Activated T-helper 2 cell treated with anti-CD3 and anti-CD28 coated beads, Interferon-gamma antibody, Interleukin-2, Interleukin-4, amounts not matched to agents 10 μg/mL and 5 μg/mL and 100 μg/mL, durations not matched to agents 14 hours and 24 hours and 36 hours (primary cell): Measurements from ENCODE around the gene WASHC2A. TPM values are rescaled to one million over a fixed set of nuclear protein-coding genes. Genes with fewer than 3 reads are reported as not detected.
"Not testable (repeated sequence)": the region's sequence is repeated elsewhere in the genome, so short reads cannot be mapped to it uniquely, and the experiment has no call there.

Source experiments
- DNase-seq: peaks from one replicate; pipeline ENCODE4 v3.0.0; 2021; ENCODE audit warnings: low spot score
- H3K27ac Mint-ChIP-seq: one replicate; pipeline ENCODE4 v1.8.0; 2021; ENCODE audit warnings: mixed read lengths
- H3K27me3 Mint-ChIP-seq: one replicate; pipeline ENCODE4 v1.8.0; 2021; ENCODE audit warnings: low read depth, mixed read lengths
- H3K36me3 Mint-ChIP-seq: one replicate; pipeline ENCODE4 v1.8.0; 2021; ENCODE audit warnings: low read depth, mixed read lengths
- H3K4me1 Mint-ChIP-seq: one replicate; pipeline ENCODE4 v1.8.0; 2021; ENCODE audit warnings: low read depth, mixed read lengths
- H3K4me3 Mint-ChIP-seq: one replicate; pipeline ENCODE4 v1.8.0; 2021; ENCODE audit warnings: low read depth, mild to moderate bottlenecking, moderate library complexity, mixed read lengths
- H3K9me3 Mint-ChIP-seq: one replicate; pipeline ENCODE4 v1.8.0; 2021; ENCODE audit warnings: mixed read lengths
- intact Hi-C: fragments of 100-400 bp; cut with micrococcal nuclease; formaldehyde crosslinking; loops from one replicate; pipeline ENCODE4 v1.15.1; 2023
- total RNA-seq: library from RNA; stranded (reverse); gene quantifications from 2 replicates; pipeline ENCODE4 v1.2.3, GENCODE V29; 2022

WASHC2A gene, protein sequence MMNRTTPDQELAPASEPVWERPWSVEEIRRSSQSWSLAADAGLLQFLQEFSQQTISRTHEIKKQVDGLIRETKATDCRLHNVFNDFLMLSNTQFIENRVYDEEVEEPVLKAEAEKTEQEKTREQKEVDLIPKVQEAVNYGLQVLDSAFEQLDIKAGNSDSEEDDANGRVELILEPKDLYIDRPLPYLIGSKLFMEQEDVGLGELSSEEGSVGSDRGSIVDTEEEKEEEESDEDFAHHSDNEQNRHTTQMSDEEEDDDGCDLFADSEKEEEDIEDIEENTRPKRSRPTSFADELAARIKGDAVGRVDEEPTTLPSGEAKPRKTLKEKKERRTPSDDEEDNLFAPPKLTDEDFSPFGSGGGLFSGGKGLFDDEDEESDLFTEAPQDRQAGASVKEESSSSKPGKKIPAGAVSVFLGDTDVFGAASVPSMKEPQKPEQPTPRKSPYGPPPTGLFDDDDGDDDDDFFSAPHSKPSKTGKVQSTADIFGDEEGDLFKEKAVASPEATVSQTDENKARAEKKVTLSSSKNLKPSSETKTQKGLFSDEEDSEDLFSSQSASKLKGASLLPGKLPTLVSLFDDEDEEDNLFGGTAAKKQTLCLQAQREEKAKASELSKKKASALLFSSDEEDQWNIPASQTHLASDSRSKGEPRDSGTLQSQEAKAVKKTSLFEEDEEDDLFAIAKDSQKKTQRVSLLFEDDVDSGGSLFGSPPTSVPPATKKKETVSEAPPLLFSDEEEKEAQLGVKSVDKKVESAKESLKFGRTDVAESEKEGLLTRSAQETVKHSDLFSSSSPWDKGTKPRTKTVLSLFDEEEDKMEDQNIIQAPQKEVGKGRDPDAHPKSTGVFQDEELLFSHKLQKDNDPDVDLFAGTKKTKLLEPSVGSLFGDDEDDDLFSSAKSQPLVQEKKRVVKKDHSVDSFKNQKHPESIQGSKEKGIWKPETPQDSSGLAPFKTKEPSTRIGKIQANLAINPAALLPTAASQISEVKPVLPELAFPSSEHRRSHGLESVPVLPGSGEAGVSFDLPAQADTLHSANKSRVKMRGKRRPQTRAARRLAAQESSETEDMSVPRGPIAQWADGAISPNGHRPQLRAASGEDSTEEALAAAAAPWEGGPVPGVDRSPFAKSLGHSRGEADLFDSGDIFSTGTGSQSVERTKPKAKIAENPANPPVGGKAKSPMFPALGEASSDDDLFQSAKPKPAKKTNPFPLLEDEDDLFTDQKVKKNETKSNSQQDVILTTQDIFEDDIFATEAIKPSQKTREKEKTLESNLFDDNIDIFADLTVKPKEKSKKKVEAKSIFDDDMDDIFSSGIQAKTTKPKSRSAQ (N-terminal part only)
- total RNA-seq: 23.2 and 25.0 TPM in 2 replicates

DNA sequence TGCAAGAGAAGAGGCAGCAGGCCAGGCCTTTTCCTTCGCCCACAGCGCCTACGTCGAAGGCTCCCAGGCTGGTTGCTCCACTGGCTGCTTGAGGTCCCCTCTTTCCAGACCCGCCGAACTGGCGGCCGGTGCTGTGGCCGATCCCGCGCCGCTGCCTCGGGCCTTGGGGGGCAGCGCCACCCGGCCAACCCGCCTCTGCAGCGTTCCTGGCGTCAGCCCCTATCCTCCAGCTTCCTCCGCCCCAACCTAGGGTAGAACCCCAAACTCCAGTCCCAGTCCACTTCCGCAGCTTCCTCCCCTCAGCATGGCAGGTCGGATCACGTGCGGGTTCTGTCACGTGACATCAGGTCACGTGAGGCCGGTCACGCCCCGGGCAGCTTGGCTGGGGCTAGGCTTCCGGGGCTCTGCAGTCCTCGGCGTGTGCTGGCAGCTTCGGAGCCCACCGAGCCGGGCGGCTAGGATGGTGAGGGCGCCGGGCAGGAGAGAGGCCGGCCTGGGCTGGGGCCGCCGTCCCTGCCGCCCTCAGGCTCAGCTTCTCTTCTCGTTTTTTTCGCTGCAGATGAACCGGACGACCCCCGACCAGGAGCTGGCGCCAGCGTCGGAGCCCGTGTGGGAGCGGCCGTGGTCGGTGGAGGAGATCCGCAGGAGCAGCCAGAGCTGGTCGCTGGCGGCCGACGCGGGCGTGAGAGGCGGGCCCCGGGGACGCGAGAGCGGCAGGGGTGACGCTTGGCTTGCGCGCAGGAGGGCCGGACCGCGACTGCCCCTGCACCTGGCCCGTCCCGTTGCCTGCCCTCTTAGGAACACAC lies at the start of gene WASHC2A:
TSS of gene WASHC2A (plus strand) at position 409 of the 806 bp plus-strand sequence. CDS start at position 461, 52 bp downstream.
- peak; percentile 86 for DNase-seq
- peak within 1 kb of the TSS; percentile 60 for H3K27ac Mint-ChIP-seq
- peak within 1 kb of the TSS; percentile 70 for H3K4me3 Mint-ChIP-seq
- H3K27me3 Mint-ChIP-seq, H3K36me3 Mint-ChIP-seq, intact Hi-C loops, H3K4me1 Mint-ChIP-seq, H3K9me3 Mint-ChIP-seq: not testable (repeated sequence)

DNA sequence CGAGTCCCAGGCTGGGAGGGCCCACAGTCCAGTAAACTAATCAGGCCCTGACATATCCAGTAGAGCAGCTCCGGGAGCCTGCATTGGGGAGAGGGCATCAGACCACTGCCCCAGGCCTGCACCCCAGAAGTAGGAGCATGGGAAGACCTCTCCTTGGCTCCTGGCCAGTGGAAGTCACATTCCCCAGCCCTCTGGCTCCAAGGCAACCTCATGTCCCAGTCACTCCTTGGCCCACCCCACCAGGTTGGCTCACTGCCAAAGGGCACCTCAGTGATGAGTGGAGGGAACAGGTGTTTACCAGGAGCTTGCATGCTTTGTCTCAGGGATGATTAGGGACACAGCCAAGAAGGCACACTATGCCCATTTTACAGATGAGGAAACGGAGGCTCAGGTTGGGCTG lies 48.5 kb upstream of the WASHC2A start:
- intact Hi-C loops, H3K27ac Mint-ChIP-seq, H3K27me3 Mint-ChIP-seq, H3K4me3 Mint-ChIP-seq, H3K9me3 Mint-ChIP-seq, H3K4me1 Mint-ChIP-seq, H3K36me3 Mint-ChIP-seq, DNase-seq: not testable (repeated sequence)

GRCh38 chr10:50020451-50021024 lies 47.2 kb upstream of the WASHC2A start:
- H3K9me3 Mint-ChIP-seq, DNase-seq, H3K4me3 Mint-ChIP-seq, H3K27me3 Mint-ChIP-seq, H3K27ac Mint-ChIP-seq, H3K36me3 Mint-ChIP-seq, intact Hi-C loops, H3K4me1 Mint-ChIP-seq: not testable (repeated sequence)

DNA sequence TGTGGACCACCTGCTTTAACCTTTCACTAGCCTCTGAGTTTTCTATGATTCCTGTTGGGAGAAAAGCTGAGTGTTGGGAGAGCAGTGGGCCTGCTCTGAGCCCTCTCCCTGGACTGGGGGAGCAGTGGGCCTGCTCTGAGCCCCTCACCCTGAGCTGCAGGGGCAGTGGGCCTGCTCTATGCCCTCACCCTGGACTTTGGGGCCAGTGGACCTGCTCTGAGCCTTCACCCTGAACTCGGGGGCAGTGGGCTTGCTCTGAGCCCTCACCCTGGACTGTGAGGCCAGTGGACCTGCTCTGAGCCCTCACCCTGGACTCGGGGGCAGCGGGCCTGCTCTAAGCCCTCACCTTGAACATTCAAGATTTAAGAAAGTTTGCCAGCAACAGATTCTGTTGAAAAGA lies 46.1 kb upstream of the WASHC2A start:
- intact Hi-C loops: no loop called here
- Mint-ChIP-seq H3K36me3 (no peaks in the 10 kb centered on the region), H3K27me3 (peaks cover 17% of the 10 kb centered on the region), H3K27ac (no peak overlapping the region), H3K4me1 (no peaks in the 10 kb centered on the region), H3K4me3 (no peak overlapping the region), H3K9me3 (no peaks in the 10 kb centered on the region)
- DNase-seq: no peak

DNA sequence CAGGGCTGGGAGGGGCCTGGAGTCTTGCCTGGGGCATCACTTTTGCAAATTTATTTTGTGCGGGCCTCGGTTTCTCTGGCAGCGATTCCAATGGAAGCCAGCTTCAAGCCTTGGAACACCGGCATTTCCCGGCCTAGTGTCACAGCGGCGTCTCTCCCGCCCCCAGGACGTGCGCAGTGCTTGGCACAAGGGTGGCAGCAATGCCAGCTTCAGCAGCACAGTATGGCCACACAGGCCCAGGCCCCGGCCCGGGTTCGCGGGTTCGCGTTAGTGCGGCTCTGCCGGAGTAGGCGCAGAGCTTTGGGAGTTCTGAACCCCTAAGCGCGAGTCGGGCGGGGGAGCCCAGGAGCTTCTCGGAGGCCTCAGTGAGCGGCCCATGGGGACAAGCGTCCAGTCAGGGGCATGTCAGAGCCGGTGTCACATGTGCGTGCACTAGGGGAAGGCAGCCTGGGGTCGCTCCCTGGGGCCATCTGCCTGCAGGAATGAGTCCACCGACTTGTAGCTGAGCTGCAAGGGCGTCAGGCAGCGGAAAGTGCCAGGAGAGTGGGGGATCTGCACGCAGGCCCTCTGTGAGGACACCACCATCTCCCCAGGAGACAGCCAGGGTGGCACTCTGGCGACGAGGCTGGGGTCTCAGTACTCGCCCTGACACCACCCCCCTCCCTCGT lies 42.9 kb upstream of the WASHC2A start:
- DNase-seq, H3K9me3 Mint-ChIP-seq, intact Hi-C loops, H3K4me1 Mint-ChIP-seq, H3K4me3 Mint-ChIP-seq, H3K27ac Mint-ChIP-seq, H3K36me3 Mint-ChIP-seq: not testable (repeated sequence)
- peaks cover 17% of the 10 kb centered on the region for H3K27me3 Mint-ChIP-seq

DNA sequence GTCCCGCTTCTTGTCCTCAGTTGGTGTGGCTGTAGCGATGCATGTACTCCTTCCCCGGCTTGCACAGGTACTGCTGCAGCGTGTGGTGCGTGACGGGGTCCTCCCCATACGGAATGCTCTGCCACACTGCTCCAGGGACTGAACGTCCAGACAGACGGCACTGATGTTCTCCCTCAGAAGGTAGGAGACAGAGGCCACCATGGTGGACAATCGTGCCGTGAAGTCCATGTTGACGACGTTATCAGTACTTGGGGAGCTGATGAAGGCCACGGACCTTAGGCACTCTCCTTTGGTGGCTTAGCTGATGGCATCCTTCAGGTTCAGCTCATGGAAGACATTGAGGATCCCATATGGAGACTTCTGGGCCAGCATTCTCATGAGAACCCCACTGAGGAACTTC lies 42.1 kb upstream of the WASHC2A start:
- intact Hi-C loops: no loop called here
- no peaks in the 10 kb centered on the region for H3K36me3 Mint-ChIP-seq
- H3K27ac Mint-ChIP-seq: no peak overlapping the region
- peaks cover 17% of the 10 kb centered on the region for H3K27me3 Mint-ChIP-seq
- no peak overlapping the region for H3K4me3 Mint-ChIP-seq
- no peak for DNase-seq
- no peaks in the 10 kb centered on the region for H3K4me1 Mint-ChIP-seq
- H3K9me3 Mint-ChIP-seq: no peaks in the 10 kb centered on the region

DNA sequence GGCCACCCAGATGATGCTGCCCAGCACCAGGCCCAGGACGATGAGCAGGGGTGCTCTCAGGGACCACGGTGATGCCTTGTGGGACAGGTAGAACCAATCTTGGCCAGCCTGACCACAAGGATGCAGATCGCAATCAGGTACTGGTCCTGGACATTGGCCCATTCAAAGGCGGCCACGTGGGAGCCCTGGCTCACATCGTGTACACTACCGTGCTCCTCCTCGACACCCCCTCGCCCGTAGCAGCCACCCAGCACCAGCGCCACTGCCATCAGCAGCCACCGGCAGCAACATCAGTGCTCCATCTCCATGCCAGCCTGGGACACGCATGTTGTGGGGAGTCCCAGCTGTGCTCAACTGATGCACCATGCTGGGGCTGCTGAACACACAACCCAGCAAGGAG lies 40.6 kb upstream of the WASHC2A start:
- Mint-ChIP-seq H3K4me3 (no peak overlapping the region), H3K27me3 (peaks cover 17% of the 10 kb centered on the region), H3K9me3 (no peaks in the 10 kb centered on the region), H3K36me3 (no peaks in the 10 kb centered on the region), H3K4me1 (no peaks in the 10 kb centered on the region), H3K27ac (no peak overlapping the region)
- DNase-seq: no peak
- intact Hi-C loops: no loop called here

DNA sequence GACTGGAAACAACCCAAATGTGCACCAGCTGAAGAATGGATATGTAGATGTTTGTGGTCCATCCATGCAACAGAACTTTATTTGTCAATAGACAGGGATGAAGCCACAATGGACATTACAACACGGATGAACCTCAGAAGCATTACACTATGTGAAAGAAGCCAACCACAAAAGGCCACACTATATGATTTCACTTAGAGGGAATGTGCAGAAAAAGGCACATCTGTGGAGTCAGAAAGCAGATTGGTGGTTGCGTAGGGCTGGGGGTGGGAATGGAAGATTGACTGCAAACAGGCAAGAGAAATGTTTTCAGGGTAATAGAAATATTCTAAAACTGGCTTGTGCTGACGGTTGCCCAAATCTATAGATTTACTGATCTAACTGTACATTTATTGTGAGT lies 34.3 kb upstream of the WASHC2A start:
- Mint-ChIP-seq H3K9me3 (no peaks in the 10 kb centered on the region), H3K4me1 (no peaks in the 10 kb centered on the region), H3K4me3 (no peak overlapping the region), H3K27ac (no peak overlapping the region), H3K27me3 (peaks cover 6% of the 10 kb centered on the region), H3K36me3 (no peaks in the 10 kb centered on the region)
- intact Hi-C loops: no loop called here
- no peak for DNase-seq

GRCh38 chr10:50035337-50035736 lies 32.4 kb upstream of the WASHC2A start:
- DNase-seq, H3K36me3 Mint-ChIP-seq: not testable (repeated sequence)

GRCh38 chr10:50044941-50045664 lies 22.7 kb upstream of the WASHC2A start:
- no peaks in the 10 kb centered on the region for H3K9me3 Mint-ChIP-seq
- H3K27ac Mint-ChIP-seq: no peak overlapping the region
- no peak for DNase-seq
- no peak overlapping the region for H3K4me3 Mint-ChIP-seq
- no peaks in the 10 kb centered on the region for H3K27me3 Mint-ChIP-seq
- no peaks in the 10 kb centered on the region for H3K36me3 Mint-ChIP-seq
- H3K4me1 Mint-ChIP-seq: no peaks in the 10 kb centered on the region
- intact Hi-C loops: no loop called here

More at GRCh38 chr10:50035337-50035736, 32.4 kb upstream of the WASHC2A start:
- H3K4me3 Mint-ChIP-seq, intact Hi-C loops, H3K4me1 Mint-ChIP-seq, H3K27me3 Mint-ChIP-seq, H3K27ac Mint-ChIP-seq, H3K9me3 Mint-ChIP-seq: not testable (repeated sequence)

- H3K27ac Mint-ChIP-seq, intact Hi-C loops, H3K4me1 Mint-ChIP-seq, H3K4me3 Mint-ChIP-seq, H3K9me3 Mint-ChIP-seq, H3K36me3 Mint-ChIP-seq, H3K27me3 Mint-ChIP-seq, DNase-seq: not testable (repeated sequence)
These were observed 21.3 kb upstream of the WASHC2A start for GRCh38 chr10:50046457-50046856.
